GM19193 (cell line): ENCODE results near the gene CEBPA.

ENCODE experiments used
- POLR2A ChIP-seq: IDR thresholded peaks from 4 replicates; pipeline ENCODE4 v1.6.1; 2011; ENCODE audit not compliant: insufficient read depth, insufficient read length; ENCODE audit errors: extremely low read depth

CEBPA gene

GRCh38 chr19:33334271-33334670 lies 31.9 kb upstream of the CEBPA start:
- no peak for TF ChIP-seq POLR2A

DNA sequence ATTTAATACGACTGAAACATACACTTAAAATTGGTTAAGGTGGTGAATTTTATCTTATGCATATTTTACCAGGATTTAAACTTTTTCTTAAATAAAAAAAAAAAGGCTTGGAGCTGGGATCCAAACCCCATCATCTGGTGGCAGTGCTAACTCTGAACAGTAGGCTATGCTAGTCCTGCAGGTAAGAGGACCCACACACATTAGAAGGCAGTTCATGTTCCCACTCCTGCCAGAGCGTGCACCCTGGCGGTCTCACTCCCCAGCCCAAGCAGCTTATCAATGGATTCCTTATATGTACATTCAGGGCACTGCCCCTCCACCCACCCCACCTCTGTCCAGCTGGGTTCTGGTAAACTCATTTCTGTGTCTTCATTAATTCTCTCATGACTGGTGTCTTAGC lies 31.3 kb upstream of the CEBPA start:
- no peak for TF ChIP-seq POLR2A

DNA sequence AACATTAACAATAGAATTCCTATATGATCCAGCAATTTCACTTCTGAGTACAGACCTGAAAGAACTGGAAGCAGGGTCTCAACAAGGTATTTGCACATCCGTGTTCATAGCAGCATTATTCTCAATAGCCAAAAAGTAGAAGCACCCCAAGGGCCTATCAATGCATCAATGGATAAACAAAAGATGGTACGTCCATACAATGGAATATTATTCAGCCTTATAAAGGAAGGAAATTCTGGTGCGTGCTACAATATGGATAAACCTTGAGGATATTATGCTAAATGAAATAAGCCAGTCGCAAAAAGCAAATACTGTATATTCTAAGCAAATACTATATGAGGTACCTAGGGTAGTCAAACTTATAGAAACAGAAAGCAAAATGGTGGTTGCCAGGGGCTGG lies 30.8 kb upstream of the CEBPA start:
- TF ChIP-seq POLR2A = no peak

GRCh38 chr19:33332248-33332647 lies 29.9 kb upstream of the CEBPA start:
- TF ChIP-seq POLR2A = no peak

GRCh38 chr19:33329736-33330135 lies 27.4 kb upstream of the CEBPA start:
- TF ChIP-seq POLR2A = no peak

GRCh38 chr19:33329060-33329459 lies 26.7 kb upstream of the CEBPA start:
- TF ChIP-seq POLR2A = no peak

DNA sequence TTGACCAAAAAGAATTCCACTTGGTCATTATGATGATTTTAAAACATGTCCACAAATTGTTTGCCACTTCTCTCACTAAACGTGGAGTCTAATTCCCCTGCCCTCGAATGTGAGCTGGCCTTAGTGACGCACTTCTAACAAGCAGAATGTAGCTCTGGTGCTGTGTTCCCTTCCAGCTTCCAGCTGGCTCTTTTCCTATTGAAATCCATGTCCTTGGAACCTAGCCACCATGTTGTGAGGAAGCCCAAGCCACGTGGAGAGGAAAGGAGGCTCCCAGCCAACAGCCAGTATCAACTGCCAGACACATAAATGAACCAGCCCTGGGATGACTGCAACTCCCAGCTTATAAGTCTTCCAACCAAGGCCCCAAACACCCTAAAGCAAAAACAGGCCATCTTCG lies 23.6 kb upstream of the CEBPA start:
- no peak for TF ChIP-seq POLR2A

DNA sequence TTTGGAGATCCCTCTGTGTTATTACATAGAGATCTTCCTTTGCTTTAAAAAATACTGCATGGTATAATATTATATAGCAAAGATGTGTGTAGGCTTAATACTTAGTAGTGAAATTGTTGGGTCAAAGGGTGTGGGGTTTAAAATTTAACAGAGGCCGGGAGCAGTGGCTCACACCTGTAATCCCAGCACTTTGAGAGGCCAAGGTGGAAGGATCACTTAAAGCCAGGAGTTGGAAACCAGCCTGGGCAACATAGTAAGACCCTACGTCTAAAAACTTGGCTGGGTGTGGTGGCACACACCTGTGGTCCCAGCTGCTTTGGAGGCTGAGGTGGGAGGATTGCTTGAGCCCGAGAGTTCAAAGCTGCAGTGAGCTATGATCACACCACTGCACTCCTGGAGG lies 22.3 kb upstream of the CEBPA start:
- no peak for TF ChIP-seq POLR2A

- TF ChIP-seq POLR2A = no peak
Measured at GRCh38 chr19:33323093-33323820, 20.9 kb upstream of the CEBPA start.

DNA sequence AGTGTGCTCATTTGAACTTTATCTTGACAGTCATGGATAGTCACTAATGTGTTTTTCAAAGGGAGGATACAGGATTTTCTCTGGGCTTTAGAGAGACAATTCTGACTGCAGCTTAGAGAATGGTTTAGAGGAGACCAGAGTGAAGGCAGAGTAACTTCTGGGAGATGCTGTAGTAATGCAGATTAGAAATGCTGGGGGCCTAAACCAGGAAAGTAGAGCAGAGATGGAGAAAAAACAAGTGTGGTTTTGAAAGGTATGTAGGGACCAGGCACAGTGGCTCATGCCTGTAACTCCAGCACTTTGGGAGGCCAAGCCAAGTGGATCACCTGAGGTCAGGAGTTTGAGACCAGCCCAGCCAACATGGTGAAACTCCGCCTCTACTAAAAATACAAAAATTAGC lies 18.3 kb upstream of the CEBPA start:
- no peak for TF ChIP-seq POLR2A

DNA sequence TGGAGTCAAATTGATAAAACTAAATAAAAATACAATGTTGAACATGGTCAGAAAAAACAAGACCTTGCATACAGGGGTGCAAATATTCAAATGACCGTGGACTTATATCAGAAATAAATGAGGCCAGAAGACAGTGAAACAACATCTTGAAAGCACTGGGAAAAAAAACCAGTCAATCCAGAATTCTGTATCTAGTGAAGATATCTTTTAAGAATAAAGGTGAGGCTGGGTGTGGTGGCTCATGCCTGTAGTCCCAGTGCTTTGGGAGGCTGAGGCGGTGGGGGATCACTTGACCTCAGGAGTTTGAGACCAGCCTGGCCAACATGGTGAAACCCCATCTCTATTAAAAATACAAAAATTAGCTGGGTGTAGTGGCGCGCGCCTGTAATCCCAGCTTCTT lies 15.2 kb upstream of the CEBPA start:
- TF ChIP-seq POLR2A = no peak

DNA sequence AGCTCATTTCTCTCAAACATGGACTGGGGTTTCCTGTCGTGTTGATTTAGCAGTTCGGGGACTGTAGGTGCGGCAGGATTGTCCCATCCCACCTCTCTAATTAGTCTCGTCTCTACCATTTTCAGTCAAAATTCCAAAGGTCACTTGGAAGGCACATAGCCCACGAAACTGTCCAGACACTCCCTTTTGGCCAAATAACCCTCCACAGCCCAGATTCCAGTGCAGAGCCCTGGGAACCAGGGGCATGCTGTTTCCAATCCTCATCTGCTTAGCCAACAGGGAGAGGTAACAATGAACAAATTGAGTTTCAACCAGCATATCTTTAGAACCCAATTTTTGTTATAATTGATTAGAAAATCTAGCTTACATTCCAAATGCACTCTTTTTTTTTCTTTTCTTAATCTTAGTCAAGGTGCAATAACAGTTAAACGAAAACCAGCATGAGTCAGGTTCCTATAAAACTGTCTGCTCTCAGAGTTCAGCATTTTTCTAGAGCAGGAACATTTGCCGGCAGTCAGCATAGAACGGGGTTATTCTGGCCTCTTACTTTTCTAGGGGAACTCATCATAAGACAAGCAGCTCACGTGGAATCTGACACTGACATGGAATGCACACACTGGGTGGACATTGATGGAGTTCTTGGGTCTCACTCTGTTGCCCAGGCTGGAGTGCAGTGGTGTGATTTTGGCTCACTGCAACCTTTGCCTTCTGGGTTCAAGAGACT lies 14.4 kb upstream of the CEBPA start:
- TF ChIP-seq POLR2A = no peak

- TF ChIP-seq POLR2A = no peak
Measured at GRCh38 chr19:33312065-33312464, 9.7 kb upstream of the CEBPA start.

DNA sequence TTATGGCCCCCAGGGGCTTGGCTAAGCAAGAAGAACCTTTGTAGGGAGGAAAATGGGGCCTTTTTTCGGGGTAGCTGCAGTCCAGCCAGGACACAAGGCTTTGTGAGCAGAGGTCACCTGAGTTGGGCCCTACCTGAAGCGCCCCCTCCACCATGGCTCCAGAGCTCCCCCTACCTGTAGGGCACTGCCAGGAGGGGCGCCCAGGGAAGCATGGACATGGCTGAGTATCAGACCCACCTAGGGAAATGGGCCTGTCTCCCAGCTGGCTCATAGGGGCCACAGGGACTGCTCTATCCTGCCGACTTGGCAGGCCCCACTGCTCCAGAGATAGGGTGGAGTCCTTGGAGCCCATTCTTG lies 9.0 kb upstream of the CEBPA start:
- no peak for TF ChIP-seq POLR2A

- no peak for TF ChIP-seq POLR2A
Measured at GRCh38 chr19:33310606-33311325, 8.4 kb upstream of the CEBPA start.

DNA sequence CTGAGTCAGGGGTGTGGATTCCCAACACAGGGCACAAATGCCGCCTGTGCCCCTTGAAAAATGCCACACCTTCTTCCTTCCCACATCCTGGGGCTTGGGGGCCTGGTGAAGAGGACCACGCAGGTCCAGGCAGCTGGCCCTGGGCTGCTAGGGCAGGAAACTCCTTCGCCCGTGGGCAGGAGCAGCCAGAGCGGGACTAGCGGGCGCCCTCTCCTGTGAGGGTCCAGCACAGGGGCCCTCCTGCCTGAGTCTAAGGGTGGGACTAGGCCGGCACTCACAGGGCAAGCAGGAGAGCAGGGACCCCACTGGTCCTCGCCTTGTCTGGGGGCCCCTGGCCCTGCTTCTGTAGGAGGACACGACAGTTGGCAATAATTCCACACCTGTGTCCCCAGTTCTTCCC lies 7.5 kb upstream of the CEBPA start:
- no peak for TF ChIP-seq POLR2A
